Measurements from ENCODE around the gene ATXN2.

ATXN2 gene

DNA sequence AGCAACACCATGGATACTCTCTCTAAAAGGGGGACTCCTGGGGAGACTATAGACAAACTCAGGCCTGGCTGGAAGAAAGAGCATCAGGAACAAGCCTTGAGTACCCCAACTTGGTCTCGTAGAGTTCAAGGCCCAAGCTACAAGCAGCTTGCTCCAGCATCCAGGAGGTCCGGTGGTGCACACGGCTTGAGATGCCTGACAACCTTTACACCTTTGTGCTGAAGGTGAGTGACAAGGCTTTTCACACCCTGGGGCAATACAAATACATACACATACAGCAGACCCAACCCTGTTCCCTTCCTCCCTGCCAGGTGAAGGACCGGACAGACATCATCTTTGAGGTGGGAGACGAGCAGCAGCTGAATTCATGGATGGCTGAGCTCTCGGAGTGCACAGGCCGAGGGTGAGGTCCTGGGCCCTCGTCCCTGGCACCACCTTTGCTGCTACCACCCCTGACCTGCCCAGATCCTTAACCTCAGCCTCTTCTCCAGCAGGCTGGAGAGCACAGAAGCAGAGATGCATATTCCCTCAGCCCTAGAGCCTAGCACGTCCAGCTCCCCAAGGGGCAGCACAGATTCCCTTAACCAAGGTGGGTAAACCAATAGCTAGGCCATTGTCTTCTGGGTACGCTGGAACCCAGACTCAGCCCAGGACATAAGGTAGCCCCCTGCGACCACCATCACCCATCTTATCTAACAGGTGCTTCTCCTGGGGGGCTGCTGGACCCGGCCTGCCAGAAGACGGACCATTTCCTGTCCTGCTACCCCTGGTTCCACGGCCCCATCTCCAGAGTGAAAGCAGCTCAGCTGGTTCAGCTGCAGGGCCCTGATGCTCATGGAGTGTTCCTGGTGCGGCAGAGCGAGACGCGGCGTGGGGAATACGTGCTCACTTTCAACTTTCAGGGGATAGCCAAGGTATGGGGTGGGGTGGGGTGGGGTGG lies 152.2 kb downstream of the ATXN2 start:
- H3K9me3 Mint-ChIP-seq, result no peaks in the 10 kb centered on the region
- DNase-seq (peak in 1 of 2 donors; percentile 8), ATAC-seq (no peak)
- H3K4me1 Mint-ChIP-seq, result peaks cover 97% of the 10 kb centered on the region
- H3K27me3 Mint-ChIP-seq, result no peaks in the 10 kb centered on the region
- H3K4me3 Mint-ChIP-seq, result no peak overlapping the region
- H3K27ac Mint-ChIP-seq, result peak overlapping the region in 1 of 2 donors; percentile 48

DNA sequence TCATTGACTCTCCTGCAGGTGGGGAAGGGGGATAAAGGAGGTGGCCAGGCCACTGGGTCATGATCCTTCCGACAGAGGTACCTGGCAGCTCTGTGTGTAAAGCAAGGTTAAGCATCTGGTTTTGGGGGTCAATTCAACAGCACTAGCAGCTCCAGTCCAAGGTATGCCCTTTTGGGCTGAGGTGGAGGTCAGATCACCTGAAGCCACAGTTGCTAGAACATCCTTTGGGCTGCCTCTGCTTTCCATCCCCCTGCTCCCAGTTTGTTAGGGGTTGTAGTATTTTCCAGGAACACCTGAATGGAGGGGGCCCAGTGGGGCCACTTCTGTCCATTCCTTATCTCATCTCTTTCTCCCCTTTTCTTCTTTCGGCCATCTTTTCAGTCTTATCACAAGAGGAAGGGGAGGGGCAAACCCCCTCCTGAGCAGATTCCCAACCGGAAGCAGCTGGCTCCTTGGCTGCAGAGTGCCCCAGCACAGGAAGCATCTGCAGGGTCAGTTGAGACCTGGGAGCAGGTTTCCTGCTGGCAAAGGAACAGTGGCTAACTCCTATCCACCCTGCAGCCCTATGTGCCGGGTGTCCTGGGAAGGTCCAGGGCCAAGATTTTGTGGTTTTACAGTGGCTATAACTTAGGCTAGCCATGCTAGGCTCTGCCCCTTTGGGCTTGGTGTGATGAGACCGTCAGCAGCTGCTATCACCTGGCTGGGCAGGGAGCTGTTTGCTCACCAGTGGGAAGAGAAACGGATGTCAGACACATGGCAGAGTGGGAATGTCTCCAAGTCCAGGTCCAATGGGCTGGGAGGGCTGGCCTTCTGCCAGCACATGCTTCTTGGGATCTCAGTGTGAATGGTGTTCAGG lies 153.2 kb downstream of the ATXN2 start:
- peak overlapping the region; percentile 33 to 80 for H3K4me3 Mint-ChIP-seq
- H3K9me3 Mint-ChIP-seq, result no peaks in the 10 kb centered on the region
- DNase-seq (peak in 1 of 2 donors; percentile 8), ATAC-seq (no peak)
- peaks cover 97% of the 10 kb centered on the region for H3K4me1 Mint-ChIP-seq
- peak overlapping the region; percentile 34 to 85 for H3K27ac Mint-ChIP-seq
- no peaks in the 10 kb centered on the region for H3K27me3 Mint-ChIP-seq

DNA sequence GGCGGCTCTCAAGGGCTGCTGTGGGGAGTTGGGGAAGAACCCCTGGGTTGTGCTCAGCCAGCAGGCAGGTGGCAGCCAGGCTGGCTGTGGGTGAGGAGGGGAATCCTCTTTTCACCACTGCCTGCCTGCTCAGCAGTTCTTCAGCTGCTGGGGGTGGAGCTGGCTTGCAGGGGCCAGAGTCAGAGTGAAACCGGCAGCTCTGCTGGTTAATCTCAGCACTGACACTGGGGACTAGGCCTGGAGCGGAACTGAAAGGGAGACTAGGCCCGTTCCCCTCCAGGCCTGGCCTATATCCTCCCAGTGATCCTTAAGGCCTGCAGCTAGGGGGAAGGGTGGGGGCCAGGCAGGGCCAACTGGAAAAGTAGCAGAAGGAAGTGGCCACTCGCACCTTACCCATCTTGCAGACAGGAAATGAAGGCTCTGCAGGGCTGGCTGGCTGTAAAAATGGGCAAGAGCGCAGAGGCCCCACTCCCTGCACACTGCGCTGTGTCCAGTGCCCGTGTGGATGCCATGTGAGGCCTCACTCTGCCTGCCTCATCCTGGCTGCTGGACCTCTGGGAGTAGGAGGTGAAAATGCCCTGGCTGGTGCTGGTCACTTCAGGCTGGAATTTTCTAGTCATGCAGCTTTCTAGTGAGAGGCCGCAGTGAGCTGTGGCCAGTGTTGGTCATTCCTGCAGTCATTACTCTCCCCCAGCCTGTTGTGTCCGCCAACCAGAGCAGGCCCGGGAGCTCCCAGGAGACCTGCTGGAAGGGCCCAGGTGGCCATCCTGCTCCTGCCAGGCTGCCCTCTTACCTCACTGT lies 154.0 kb downstream of the ATXN2 start:
- DNase-seq (peak; percentile 88 to 95), ATAC-seq (peak; percentile 95)
- Mint-ChIP-seq H3K9me3 (no peaks in the 10 kb centered on the region), H3K27ac (peak overlapping the region; percentile 79 to 96), H3K27me3 (no peaks in the 10 kb centered on the region), H3K4me3 (peak overlapping the region; percentile 62 to 80), H3K4me1 (peaks cover 97% of the 10 kb centered on the region)

DNA sequence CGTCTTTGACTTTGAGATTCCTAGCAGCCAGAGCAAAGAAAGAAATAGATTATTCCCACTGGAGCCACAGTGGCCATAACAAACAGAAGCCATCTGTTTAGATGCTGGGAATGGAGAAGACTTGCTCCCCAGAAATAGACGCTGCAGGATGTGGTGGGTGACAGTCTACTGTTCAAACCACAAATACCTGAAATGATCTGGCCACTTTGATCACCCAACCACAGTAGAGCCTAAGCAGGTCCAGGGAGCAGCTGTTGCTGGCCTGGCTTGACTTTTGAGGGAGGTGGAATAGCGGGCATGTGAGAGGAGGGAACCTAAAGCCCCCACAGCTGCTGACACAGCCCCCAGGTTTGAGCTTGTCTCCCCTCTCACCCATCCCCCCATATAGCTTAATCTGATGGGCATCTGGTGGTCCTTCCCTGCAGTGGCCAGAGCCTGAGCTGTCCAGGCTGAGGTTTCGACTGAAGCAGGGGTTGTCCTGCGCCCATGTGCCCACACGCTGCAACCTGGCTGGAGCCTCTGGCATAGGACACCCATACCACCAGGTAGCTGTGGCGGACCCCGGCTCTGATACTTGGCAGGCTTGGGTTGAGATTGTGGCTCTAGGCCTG lies 154.7 kb downstream of the ATXN2 start:
- peak; percentile 73 for ATAC-seq
- DNase-seq, result peak in 1 of 2 donors; percentile 72
- Mint-ChIP-seq H3K27me3 (no peaks in the 10 kb centered on the region), H3K9me3 (no peaks in the 10 kb centered on the region), H3K27ac (peak overlapping the region; percentile 79 to 96), H3K4me3 (peak overlapping the region; percentile 62 to 80), H3K4me1 (peaks cover 97% of the 10 kb centered on the region)

DNA sequence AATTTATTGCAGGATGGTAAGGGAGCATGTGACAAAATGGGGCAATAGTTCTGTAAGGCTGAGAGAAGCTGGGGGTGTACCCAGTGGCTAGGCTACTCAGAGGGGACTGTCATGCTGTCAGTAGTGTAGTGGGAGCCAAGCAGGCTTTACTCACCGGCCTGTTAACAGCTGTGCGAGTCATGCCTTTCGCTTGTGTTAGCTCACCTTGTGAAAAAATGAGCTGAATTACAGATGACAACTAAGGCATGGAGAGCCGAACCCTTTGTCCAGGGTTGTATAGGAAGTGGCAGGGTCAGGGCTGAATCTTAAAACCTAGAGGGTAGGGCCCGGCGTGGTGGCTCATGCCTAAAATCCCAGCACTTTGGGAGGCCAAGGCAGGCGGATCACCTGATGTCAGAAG lies 155.5 kb downstream of the ATXN2 start:
- Mint-ChIP-seq H3K4me3 (peak overlapping the region; percentile 62 to 80), H3K9me3 (no peaks in the 10 kb centered on the region), H3K27ac (peak overlapping the region; percentile 24 to 96), H3K27me3 (no peaks in the 10 kb centered on the region), H3K4me1 (peaks cover 97% of the 10 kb centered on the region)
- ATAC-seq (peak; percentile 57), DNase-seq (peak in 1 of 2 donors; percentile 66)

DNA sequence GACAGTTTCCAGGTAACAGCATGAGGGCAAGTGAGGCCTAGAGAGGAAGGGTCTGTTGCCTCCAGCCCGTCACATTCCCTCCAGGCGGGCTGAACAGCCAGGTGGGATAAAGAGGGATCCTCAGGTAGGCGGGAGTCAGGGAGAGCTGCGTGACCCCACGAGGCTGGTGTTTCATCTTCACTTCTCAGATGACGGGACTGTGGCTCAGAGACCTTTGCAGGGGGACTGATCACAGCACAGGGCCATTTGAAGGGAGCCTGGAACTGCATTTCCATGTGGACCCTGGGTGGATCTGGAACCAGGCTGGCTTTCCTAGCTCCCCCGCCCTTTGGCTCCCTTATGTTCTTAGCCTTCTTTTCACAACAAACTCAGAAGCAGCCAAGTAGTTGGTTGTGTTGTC lies 156.0 kb downstream of the ATXN2 start:
- H3K4me3 Mint-ChIP-seq, result peak overlapping the region; percentile 3 to 80
- H3K9me3 Mint-ChIP-seq, result no peaks in the 10 kb centered on the region
- no peak for DNase-seq

DNA sequence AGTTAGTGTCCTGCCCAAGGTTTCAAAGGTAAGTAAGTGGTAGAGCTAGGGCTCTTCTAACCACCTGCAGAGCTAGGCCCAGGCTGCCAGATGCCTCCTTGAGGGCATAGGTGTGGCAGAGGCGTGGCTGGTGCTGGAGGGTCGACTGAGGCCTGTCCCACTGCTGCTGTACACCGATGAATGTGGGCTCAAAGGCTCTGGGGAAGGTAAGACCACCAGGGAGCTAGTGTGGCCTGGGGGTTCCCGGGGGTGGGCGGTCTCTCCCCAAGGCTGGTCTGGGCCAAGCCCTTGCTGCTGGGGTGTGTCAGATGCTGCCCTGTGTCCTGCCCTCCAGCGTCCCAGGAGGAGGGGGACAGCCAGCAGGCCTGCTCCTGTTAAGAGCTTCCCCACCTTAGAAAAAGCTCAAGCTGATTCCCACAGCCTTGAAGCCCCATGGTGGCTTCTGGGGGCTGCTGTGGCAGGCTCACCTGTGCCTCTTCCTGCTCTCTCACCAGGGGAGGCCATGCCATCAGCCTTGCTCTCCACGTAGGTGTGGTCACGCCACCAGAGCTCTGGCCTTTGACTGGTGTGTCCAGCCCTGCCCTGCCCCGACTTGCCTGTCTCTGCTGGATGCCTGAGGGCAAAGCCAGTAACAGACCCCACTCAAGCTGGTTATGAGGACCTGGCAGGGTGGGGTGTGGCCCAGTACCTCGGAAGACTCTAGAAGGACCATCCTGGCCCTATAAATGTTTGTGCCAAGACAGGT lies 156.6 kb downstream of the ATXN2 start:
- Mint-ChIP-seq H3K27ac (peak overlapping the region in 1 of 2 donors; percentile 42), H3K27me3 (no peaks in the 10 kb centered on the region), H3K9me3 (no peaks in the 10 kb centered on the region), H3K4me3 (no peak overlapping the region), H3K4me1 (peaks cover 98% of the 10 kb centered on the region)
- ATAC-seq, result no peak
- no peak for DNase-seq

More for the DNA sequence above, 156.0 kb downstream of the ATXN2 start:
- no peak for ATAC-seq
- H3K27me3 Mint-ChIP-seq, result no peaks in the 10 kb centered on the region
- no peak overlapping the region for H3K27ac Mint-ChIP-seq
- peaks cover 97% of the 10 kb centered on the region for H3K4me1 Mint-ChIP-seq

DNA sequence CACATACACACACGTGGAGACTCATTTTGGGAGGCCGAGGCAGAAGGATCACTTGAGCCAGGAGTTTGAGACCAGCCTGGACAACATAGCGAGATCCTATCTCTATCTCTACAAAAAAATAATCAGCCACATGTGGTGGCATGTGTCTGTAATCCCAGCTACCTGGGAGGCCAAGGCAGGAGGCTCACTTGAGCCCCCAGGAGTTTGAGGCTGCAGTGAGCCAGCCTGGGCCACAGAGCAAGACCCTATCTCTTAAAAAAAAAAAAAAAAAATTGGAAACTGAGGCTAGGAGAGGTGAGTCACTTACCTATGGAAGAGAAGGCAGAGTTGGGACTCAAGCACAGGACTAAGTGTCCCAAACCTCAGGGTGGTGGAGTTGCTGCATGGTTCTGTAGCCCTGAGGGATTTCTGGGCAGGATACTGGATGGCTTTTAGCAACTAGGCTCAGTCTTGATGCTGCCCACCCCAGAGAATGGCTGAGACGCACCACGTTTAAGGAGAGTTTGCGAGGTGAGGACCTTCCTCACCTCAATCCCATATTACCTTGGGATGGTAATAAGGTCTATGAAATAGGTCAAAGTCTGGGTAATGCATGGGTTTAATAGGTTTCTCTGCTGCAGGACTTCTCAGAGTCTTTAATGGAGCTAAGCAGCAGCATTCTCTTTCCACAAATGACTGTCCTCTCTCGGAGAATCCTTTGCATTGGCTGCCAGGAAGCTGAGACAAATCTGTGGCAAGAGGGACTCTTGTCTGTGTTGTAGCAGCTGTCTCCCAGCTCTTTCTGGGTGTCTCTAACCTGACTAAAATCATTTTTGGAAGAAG lies 157.8 kb downstream of the ATXN2 start:
- no peak overlapping the region for H3K4me3 Mint-ChIP-seq
- DNase-seq (no peak), ATAC-seq (no peak)
- peaks cover 100% of the 10 kb centered on the region for H3K4me1 Mint-ChIP-seq
- no peaks in the 10 kb centered on the region for H3K27me3 Mint-ChIP-seq
- H3K27ac Mint-ChIP-seq, result peak overlapping the region in 1 of 2 donors; percentile 96
- H3K9me3 Mint-ChIP-seq, result no peaks in the 10 kb centered on the region

DNA sequence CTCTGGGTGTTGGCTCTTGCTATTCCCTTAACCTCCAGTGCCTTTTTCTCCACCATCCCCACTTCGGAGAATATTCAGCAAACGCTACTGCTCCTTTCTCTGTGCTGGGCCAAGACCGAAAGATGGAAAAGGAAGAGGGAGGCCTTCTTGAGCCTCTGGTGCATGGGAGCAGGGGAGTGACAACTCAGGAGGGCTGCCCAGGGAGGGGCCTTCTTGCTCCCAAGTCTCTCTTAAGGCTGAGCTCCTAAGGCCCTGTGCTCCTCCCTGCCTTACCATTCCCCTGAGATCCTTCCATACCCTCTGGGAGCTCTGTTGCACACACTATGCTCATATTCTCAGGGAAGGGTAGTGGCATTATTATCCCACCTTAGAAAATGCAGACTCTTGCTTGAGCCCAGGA lies 158.5 kb downstream of the ATXN2 start:
- no peak overlapping the region for H3K4me3 Mint-ChIP-seq

DNA sequence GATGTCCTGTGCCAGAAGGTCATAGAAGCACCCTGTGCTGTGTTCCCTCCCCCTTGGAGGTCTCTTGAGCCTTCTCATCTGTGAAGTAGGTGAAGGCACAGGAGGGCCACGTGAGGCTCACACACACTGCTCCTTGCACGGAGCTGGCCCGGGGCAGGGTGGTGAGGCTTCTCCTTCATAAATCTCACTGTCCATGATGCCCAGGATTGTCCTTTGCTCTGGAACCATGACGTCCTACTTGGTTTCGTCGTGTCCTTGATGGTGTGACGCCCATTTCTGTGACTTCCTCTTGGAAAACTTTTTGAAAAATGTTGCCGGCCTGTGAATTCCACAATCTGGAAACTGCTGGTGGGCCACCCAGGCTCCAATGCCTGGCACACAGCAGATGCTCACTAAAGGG lies 159.0 kb downstream of the ATXN2 start:
- no peak for ATAC-seq
- Mint-ChIP-seq H3K27me3 (no peaks in the 10 kb centered on the region), H3K4me3 (peak overlapping the region in 1 of 2 donors; percentile 20), H3K4me1 (peaks cover 100% of the 10 kb centered on the region), H3K9me3 (no peaks in the 10 kb centered on the region), H3K27ac (peak overlapping the region in 1 of 2 donors; percentile 90)
- no peak for DNase-seq

More for the DNA sequence above, 158.5 kb downstream of the ATXN2 start:
- no peak for DNase-seq
- H3K27me3 Mint-ChIP-seq, result no peaks in the 10 kb centered on the region
- peak overlapping the region in 1 of 2 donors; percentile 91 for H3K27ac Mint-ChIP-seq
- no peak for ATAC-seq
- H3K4me1 Mint-ChIP-seq, result peaks cover 100% of the 10 kb centered on the region
- H3K9me3 Mint-ChIP-seq, result no peaks in the 10 kb centered on the region

DNA sequence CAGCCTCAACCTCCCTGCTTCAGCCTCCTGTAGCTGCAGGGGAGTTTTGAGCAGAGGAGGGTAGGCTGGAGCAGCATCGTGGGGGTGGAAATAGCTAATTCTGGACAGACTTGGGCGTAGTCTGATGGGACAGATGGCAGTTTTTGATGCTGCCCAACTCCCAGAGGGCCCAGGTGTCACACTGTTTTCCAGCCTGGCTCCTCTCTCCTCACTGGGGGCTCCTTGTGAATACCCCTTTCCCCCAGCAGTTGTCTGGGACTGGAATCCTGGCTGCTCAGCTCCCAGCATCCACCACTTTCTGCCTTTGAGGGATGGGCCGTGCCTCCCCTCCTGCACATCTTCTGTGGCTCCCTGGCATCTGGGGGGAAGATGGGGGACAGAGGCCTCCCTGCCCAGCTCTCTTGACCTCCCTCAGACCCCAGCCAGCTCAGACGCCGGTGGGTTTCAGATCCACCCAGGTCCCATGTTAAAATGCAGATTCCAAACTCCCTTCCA lies 159.4 kb downstream of the ATXN2 start:
- peak overlapping the region in 1 of 2 donors; percentile 90 for H3K27ac Mint-ChIP-seq

DNA sequence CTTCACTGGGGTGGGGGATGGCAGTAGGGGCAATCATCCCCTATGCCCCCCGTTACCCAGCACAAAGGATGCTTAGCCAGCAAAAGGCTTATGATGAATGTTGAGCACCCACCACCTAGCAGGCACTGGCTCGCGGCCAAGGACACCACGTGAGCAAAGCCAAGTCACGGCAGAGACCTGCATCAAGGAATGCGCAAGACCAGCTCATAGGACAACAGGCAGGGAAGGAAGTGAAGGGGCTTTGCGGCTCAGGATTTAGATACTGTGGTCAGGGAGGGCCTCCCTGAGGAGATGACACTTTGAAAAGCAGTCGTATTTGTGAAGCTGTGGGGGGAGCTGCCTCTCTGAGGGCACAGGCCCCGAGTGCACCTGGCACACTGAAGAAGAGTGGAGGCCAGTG lies 160.6 kb downstream of the ATXN2 start:
- no peaks in the 10 kb centered on the region for H3K27me3 Mint-ChIP-seq
- peak overlapping the region; percentile 59 to 84 for H3K4me3 Mint-ChIP-seq
- ATAC-seq (no peak), DNase-seq (peak; percentile 55 to 62)
- peaks cover 100% of the 10 kb centered on the region for H3K4me1 Mint-ChIP-seq
- H3K27ac Mint-ChIP-seq, result peak overlapping the region; percentile 87 to 94
- no peaks in the 10 kb centered on the region for H3K9me3 Mint-ChIP-seq

More for the DNA sequence above, 159.4 kb downstream of the ATXN2 start:
- H3K4me3 Mint-ChIP-seq, result peak overlapping the region in 1 of 2 donors; percentile 20
- H3K9me3 Mint-ChIP-seq, result no peaks in the 10 kb centered on the region
- no peak for DNase-seq
- no peak for ATAC-seq
- no peaks in the 10 kb centered on the region for H3K27me3 Mint-ChIP-seq
- peaks cover 100% of the 10 kb centered on the region for H3K4me1 Mint-ChIP-seq

DNA sequence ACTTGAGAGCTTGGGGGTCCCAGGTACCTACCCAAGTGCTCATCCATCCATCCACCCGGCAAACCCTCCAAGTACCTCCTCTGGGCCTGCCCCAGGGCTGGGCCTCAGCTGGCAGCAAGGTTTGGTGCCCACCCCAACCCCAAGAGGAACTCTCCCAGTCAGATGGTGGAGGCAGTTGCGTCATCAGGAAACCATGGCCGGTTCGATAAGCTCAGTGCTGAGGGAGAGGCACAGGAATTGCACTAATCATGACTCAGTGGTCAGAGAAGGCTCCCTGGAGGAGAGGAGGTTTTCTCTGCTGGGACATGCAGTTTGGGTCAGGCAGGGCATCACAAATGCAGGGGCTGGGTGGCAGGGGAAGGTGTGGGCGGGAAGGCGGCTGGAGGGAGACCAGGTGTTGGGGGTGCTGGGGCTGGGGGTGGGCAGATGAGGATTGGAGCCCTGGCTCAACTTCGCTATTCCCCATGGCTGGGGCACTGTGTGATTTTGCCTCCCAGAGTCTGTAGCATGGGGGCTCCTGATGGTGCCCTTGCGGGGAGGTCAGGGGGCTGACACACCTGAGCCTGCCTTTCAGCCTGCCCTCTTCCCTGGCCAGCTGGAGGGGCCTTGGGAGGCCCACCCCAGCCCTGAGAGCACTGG lies 161.2 kb downstream of the ATXN2 start:
- Mint-ChIP-seq H3K4me3 (peak overlapping the region; percentile 57 to 84), H3K9me3 (no peaks in the 10 kb centered on the region)
- ATAC-seq, result no peak

More for the DNA sequence above, 161.2 kb downstream of the ATXN2 start:
- Mint-ChIP-seq H3K4me1 (peaks cover 100% of the 10 kb centered on the region), H3K27ac (peak overlapping the region in 1 of 2 donors; percentile 94), H3K27me3 (no peaks in the 10 kb centered on the region)
- no peak for DNase-seq
